ENCODE data around the gene CSTPP1. TPM values are rescaled to one million over a fixed set of nuclear protein-coding genes. Genes with fewer than 3 reads are reported as not detected.

CSTPP1 gene
- total RNA-seq, 4 donors from 2014 or later: 4.3 to 8.1 (median 6.4) TPM

GRCh38 chr11:47060807-47061206 lies 124.2 kb downstream of the CSTPP1 start:
- in situ Hi-C loops (cut with MboI; ENCODE audit: low sequenced_read_pairs in 4 of 4): no loop called here

DNA sequence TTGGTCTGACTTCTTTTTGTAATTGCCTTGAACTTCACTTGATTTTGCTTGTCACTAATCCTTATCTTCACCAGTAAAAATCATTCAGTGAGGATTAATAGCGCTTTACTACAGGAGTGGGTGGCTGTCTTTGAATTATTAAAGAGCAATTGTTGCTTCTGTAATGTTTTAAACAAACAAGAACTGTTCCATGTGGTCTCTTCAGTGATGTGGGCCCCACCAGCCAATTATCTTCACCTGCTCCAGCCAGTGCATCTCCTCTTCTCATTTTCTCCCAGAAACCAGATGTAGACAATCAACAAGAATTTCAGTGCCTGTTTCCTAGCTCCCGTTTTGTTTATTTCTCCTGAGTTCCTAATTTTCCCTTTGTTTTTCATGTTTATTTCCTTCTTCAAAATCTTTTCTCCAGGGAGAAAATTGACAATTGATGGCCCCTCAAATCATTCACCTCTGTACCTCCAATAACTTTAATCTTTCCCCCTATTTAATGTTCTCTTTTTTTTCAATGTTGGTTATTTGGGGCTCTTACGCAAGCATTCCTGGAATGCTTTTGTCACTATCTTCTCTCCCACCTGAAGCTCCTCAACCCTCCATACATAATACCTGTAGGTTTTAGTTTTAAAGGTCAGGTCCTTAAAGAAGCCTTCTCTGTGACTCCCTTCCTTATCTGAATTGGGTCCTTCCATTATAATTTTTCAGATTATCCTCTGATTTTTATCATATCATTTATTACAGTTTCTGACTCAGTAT lies 125.0 kb downstream of the CSTPP1 start:
- no peak for ATAC-seq
- Histone ChIP-seq H3K4me3 (no peak overlapping the region), H3K36me3 (no peaks in the 10 kb centered on the region), H3K9me3 (no peaks in the 10 kb centered on the region), H3K27ac (no peak overlapping the region), H3K27me3 (no peaks in the 10 kb centered on the region), H3K4me1 (no peaks in the 10 kb centered on the region)
- in situ Hi-C loops (cut with MboI; ENCODE audit: low sequenced_read_pairs in 4 of 4): no loop called here
- intact Hi-C loops (cut with DNase I; ENCODE audit: low total_unique reads): no loop called here
- no peak for TF ChIP-seq POLR2A (IDR thresholded peaks at IDR 0.05)
- TF ChIP-seq, protein P1, sequence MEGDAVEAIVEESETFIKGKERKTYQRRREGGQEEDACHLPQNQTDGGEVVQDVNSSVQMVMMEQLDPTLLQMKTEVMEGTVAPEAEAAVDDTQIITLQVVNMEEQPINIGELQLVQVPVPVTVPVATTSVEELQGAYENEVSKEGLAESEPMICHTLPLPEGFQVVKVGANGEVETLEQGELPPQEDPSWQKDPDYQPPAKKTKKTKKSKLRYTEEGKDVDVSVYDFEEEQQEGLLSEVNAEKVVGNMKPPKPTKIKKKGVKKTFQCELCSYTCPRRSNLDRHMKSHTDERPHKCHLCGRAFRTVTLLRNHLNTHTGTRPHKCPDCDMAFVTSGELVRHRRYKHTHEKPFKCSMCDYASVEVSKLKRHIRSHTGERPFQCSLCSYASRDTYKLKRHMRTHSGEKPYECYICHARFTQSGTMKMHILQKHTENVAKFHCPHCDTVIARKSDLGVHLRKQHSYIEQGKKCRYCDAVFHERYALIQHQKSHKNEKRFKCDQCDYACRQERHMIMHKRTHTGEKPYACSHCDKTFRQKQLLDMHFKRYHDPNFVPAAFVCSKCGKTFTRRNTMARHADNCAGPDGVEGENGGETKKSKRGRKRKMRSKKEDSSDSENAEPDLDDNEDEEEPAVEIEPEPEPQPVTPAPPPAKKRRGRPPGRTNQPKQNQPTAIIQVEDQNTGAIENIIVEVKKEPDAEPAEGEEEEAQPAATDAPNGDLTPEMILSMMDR (IDR thresholded peaks at IDR 0.05 in 4 of 5, conservative IDR thresholded peaks at IDR 0.05 in 1 of 5): no peak
- DNase-seq: no peak

More at GRCh38 chr11:47060807-47061206, 124.2 kb downstream of the CSTPP1 start:
- Histone ChIP-seq H3K36me3 (no peaks in the 10 kb centered on the region), H3K4me1 (no peaks in the 10 kb centered on the region), H3K9me3 (no peaks in the 10 kb centered on the region), H3K27me3 (no peaks in the 10 kb centered on the region), H3K4me3 (no peak overlapping the region), H3K27ac (no peak overlapping the region)
- intact Hi-C loops (cut with DNase I; ENCODE audit: low total_unique reads): no loop called here
- ATAC-seq (no peak), DNase-seq (no peak)
- no peak for TF ChIP-seq POLR2A (IDR thresholded peaks at IDR 0.05)
- TF ChIP-seq, protein P1 (IDR thresholded peaks at IDR 0.05 in 4 of 5, conservative IDR thresholded peaks at IDR 0.05 in 1 of 5): no peak

DNA sequence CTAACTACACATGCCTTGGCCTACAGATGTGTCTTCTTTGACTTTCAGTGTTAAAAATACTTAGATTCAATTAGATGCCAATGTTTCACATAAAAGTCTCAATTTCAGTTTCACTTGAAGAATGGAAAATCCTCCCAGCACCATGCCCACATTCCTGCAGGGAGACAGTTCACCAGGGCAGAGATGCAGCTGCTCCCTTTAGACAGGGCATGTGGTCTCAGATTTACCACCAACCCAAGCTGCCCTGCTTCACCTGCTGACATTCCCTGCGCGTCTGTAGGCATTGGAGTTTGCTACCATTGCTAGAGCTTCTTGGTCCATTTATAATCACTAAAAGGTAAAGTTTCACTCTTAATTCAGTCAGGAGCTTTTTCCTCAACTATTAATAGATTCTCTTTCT lies 126.2 kb downstream of the CSTPP1 start:
- Histone ChIP-seq H3K9me3 (no peaks in the 10 kb centered on the region), H3K36me3 (no peaks in the 10 kb centered on the region), H3K27me3 (no peaks in the 10 kb centered on the region), H3K27ac (no peak overlapping the region), H3K4me3 (no peak overlapping the region), H3K4me1 (no peaks in the 10 kb centered on the region)
- DNase-seq (no peak), ATAC-seq (no peak)
- intact Hi-C loops (cut with DNase I; ENCODE audit: low total_unique reads) (no loop called here), in situ Hi-C loops (cut with MboI; ENCODE audit: low sequenced_read_pairs in 4 of 4) (no loop called here)
- TF ChIP-seq, protein P1 (IDR thresholded peaks at IDR 0.05 in 4 of 5, conservative IDR thresholded peaks at IDR 0.05 in 1 of 5): no peak
- TF ChIP-seq POLR2A (IDR thresholded peaks at IDR 0.05): no peak

- ATAC-seq (no peak), DNase-seq (no peak)
- no peaks in the 10 kb centered on the region for H3K9me3 ChIP-seq
- H3K4me3 ChIP-seq: no peak overlapping the region
- H3K27ac ChIP-seq: no peak overlapping the region
- intact Hi-C loops (cut with DNase I; ENCODE audit: low total_unique reads) (no loop called here), in situ Hi-C loops (cut with MboI; ENCODE audit: low sequenced_read_pairs in 4 of 4) (no loop called here)
- no peaks in the 10 kb centered on the region for H3K36me3 ChIP-seq
- no peak for TF ChIP-seq POLR2A (IDR thresholded peaks at IDR 0.05)
- H3K4me1 ChIP-seq: no peaks in the 10 kb centered on the region
- no peaks in the 10 kb centered on the region for H3K27me3 ChIP-seq
Measured at GRCh38 chr11:47067401-47067800, 130.8 kb downstream of the CSTPP1 start.

- no peak overlapping the region for H3K4me3 ChIP-seq
- TF ChIP-seq, protein P1 (IDR thresholded peaks at IDR 0.05 in 4 of 5, conservative IDR thresholded peaks at IDR 0.05 in 1 of 5): no peak
- no peak for TF ChIP-seq POLR2A (IDR thresholded peaks at IDR 0.05)
- no peak for DNase-seq
- no peaks in the 10 kb centered on the region for H3K27me3 ChIP-seq
- in situ Hi-C loops (cut with MboI; ENCODE audit: low sequenced_read_pairs in 4 of 4) (no loop called here), intact Hi-C loops (cut with DNase I; ENCODE audit: low total_unique reads) (no loop called here)
- no peaks in the 10 kb centered on the region for H3K4me1 ChIP-seq
- no peak overlapping the region for H3K27ac ChIP-seq
- H3K9me3 ChIP-seq: no peaks in the 10 kb centered on the region
- ATAC-seq: no peak
- H3K36me3 ChIP-seq: no peaks in the 10 kb centered on the region
Measured at GRCh38 chr11:47070769-47071168, 134.2 kb downstream of the CSTPP1 start.

All from gastrocnemius medialis (tissue), 4 donors.